ENCODE measurements around the gene ENO2. TPM values are rescaled to one million over a fixed set of nuclear protein-coding genes. Genes with fewer than 3 reads are reported as not detected.

The ENO2 gene
- total RNA-seq, 8 experiments from 2014 or later, result 2.6 to 399 (median 169) TPM

DNA sequence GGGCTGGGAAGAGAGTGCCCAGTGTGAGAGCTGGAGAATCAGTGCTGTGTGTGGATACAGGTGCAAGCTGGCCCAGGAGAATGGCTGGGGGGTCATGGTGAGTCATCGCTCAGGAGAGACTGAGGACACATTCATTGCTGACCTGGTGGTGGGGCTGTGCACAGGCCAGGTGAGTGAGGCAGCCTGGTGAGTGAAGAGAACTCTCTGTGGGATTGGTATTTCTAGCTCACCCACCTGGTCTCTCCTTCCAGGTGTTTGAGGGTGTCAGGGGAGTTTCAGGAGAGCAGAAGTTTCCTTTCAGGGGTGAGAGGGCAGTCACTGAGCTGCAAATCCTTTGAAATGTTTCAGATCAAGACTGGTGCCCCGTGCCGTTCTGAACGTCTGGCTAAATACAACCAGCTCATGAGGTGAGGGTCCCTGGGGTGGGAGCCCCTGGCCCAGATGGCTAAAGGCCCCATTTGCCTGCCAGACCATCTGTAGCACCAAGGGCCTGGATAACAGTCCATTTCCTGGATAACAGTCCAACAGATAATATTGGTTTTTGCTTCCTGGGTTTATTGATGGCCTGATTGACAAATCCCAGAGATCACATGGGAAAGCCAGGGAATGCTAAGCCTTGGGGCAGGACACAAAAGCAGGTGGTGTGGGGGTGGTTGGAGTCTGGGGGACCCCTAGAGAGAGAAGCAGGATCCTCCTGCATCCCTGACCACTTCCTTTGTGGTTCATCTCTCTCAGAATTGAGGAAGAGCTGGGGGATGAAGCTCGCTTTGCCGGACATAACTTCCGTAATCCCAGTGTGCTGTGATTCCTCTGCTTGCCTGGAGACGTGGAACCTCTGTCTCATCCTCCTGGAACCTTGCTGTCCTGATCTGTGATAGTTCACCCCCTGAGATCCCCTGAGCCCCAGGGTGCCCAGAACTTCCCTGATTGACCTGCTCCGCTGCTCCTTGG lies 7.9 kb downstream of the ENO2 start:
- ATAC-seq (replicated peaks in 6 of 8), result no peak
- WGBS, 10 experiments, result 67 to 100% (median 92%) methylated on average over 1 to 5 of the region's 9 CpGs; no CpG with 5 or more reads in 3 of the 10 experiments
- H3K4me1 ChIP-seq (replicated peaks in 1 of 2), result peaks cover 36 to 38% of the 10 kb centered on the region in 2 donors
- H3K27ac ChIP-seq, result no peak overlapping the region
- no peak overlapping the region for H3K4me3 ChIP-seq
- in situ Hi-C loops (cut with MboI; ENCODE audit: low pct_unique_long_range_greater_than_20kb in 2 of 9, low sequenced_read_pairs in 9 of 9, unreplicated experiment in 9 of 9), result no loop called here

DNA sequence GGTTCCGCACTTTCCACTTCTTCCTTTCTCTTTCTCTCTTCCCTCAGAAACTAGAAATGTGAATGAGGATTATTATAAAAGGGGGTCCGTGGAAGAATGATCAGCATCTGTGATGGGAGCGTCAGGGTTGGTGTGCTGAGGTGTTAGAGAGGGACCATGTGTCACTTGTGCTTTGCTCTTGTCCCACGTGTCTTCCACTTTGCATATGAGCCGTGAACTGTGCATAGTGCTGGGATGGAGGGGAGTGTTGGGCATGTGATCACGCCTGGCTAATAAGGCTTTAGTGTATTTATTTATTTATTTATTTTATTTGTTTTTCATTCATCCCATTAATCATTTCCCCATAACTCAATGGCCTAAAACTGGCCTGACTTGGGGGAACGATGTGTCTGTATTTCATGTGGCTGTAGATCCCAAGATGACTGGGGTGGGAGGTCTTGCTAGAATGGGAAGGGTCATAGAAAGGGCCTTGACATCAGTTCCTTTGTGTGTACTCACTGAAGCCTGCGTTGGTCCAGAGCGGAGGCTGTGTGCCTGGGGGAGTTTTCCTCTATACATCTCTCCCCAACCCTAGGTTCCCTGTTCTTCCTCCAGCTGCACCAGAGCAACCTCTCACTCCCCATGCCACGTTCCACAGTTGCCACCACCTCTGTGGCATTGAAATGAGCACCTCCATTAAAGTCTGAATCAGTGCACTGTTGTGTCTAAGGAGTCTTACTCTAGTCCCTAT lies 8.8 kb downstream of the ENO2 start:
- Histone ChIP-seq H3K4me3 (no peak overlapping the region), H3K4me1 (replicated peaks in 1 of 2) (peaks cover 37 to 38% of the 10 kb centered on the region in 2 donors), H3K27ac (no peak overlapping the region)
- in situ Hi-C loops (cut with MboI; ENCODE audit: low pct_unique_long_range_greater_than_20kb in 2 of 9, low sequenced_read_pairs in 9 of 9, unreplicated experiment in 9 of 9), result no loop called here
- peak in 1 of 8 experiments; percentile 15 for ATAC-seq (replicated peaks in 6 of 8)
- 33 to 100% (median 66%) methylated on average over 1 to 8 of the region's 10 CpGs; no CpG with 5 or more reads in 1 of the 10 experiments for WGBS, 10 experiments

DNA sequence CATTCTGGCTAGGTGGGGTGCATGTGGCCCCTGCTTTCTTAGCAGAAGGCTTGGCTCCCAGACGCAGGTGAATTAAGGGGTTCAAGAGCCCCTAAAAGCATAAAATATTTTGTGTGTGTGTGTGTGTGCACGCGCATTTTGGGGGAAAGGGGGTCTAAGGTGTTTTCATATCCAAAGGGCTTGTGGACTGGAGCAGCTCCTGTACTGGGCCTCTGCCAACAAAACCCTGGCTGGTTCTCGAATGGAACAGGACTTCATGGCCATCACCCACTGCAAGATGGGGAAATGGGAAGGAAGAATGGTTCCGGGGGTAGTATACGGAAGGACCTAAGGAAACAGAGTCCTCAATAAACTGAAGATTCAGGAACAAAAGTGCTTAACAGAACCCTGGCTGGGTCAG lies 9.5 kb downstream of the ENO2 start:
- in situ Hi-C loops (cut with MboI; ENCODE audit: low pct_unique_long_range_greater_than_20kb in 2 of 9, low sequenced_read_pairs in 9 of 9, unreplicated experiment in 9 of 9), result no loop called here
- H3K4me3 ChIP-seq, result no peak overlapping the region
- H3K27ac ChIP-seq, result peak overlapping the region in 1 of 2 donors; percentile 11
- ATAC-seq (replicated peaks in 6 of 8), result no peak
- WGBS, 10 experiments, result 23 to 92% (median 74%) methylated on average over 1 to 4 of the region's 6 CpGs; no CpG with 5 or more reads in 3 of the 10 experiments
- H3K4me1 ChIP-seq (replicated peaks in 1 of 2), result peaks cover 37 to 38% of the 10 kb centered on the region in 2 donors

DNA sequence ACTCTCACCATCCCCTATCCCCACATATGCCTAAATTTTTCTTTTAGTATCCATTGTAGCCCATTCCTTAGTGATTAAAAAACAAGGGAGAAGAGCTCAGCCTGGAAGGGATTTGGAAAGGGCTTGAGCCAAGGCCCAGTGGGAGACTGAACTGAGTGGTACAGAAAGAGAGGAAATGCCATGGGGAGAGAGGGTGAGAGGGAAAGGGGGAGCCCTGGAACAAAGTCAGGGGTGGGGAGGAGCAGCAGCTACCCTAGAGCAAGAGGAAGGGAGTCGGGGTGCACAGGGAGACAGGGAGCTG lies 10.8 kb downstream of the ENO2 start:
- Histone ChIP-seq H3K4me1 (replicated peaks in 1 of 2) (peaks cover 44 to 45% of the 10 kb centered on the region in 2 donors), H3K4me3 (peak overlapping the region in 3 of 5 donors; percentile 13 to 15 (median 14))
- in situ Hi-C loops (cut with MboI; ENCODE audit: low pct_unique_long_range_greater_than_20kb in 2 of 9, low sequenced_read_pairs in 9 of 9, unreplicated experiment in 9 of 9), result loop anchor here in 2 of 9 experiments (25.0 kb wide), 1 partner anchor 187 kb away; the partner anchor contains the start of gene C1RL (in 2 of the 2)

DNA sequence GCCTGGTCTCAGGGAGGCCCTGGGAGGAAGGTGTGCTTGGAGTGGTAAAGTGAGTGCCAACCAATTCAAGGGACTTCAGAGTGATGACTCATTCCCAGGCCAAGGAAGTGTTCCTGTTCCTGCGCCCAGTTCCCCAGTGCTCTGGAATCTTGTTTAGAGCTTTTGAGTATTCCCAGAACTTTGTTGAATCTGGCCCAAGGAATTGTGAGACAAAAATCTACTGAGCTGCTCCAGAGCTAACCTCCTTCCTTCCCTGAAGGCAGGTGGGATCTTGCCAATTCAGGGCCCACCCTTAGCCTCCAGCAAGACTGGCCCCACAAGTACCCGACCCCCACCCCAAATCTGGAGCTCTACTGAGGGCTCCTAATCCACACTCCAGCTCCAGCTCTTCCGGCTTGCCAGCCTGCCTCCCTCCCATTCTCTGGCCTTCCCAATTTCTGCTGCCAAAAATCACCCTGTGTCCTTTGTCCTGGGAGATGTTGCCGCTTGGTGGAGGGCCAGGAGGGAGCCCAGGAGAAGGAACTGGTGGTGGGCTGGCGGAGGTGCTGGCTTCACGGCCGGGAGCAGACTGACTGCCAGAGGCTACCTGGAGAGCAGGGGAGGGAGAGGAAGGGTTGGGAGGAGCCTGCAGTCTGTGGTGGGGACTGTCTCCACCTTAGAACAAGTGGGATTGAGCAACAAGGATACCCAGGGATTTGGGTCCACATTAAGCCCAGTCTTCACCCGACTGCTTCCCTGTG lies 11.3 kb downstream of the ENO2 start:
- 0 to 40% (median 11%) methylated on average over 1 to 6 of the region's 8 CpGs; no CpG with 5 or more reads in 4 of the 10 experiments for WGBS, 10 experiments
- peaks cover 46 to 50% of the 10 kb centered on the region in 2 donors for H3K4me1 ChIP-seq (replicated peaks in 1 of 2)

More for the DNA sequence above, 10.8 kb downstream of the ENO2 start:
- peak overlapping the region; percentile 74 to 95 for H3K27ac ChIP-seq
- no CpG with 5 or more reads among the region's 1 CpG for WGBS, 10 experiments
- ATAC-seq (replicated peaks in 6 of 8), result peak in 3 of 8 experiments; percentile 0 to 3 (median 0)

DNA sequence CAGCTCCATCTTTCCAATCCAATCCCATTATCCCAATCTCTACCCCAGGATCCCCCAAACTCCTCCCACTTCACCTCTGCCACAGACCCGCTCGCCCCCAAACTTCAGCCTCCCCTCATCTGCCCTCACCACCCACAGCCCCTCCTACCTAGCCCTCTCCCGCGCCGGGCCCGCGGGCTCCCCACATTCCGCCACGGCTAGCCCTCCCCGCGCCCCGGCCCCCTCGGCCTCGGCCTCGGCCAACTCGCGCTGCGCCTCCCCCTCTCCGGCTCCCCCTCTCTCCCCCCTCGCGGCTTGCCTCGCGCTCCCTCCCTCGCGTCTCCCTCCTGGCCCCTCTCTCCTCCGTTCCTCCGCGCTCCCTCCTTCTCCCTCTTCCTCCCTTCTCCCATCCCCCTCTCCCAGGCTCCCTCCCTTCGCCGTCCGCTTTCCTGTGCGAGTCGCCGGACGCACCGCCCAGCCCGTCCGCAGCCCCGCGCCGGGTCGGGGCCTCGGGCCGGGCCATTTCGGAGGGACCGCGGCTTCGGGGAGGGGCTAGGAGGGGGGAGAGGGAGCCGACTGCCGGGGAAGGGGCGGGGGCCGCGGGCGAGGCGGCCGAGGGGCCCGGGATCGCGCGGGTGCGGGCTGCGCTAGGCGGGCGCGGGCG lies 13.1 kb downstream of the ENO2 start, which contains the start of gene ATN1:
ATN1 (plus strand) TSS at position 581 of the 643 bp plus-strand sequence. CDS start 6,043 bp downstream, outside the sequence.
- peak within 1 kb of the TSS; percentile 94 to 95 for H3K27ac ChIP-seq
- WGBS, 10 experiments, result 0 to 8% methylated on average over 2 to 3 of the region's 66 CpGs; no CpG with 5 or more reads in 8 of the 10 experiments
- peak; percentile 46 to 74 (median 60) for ATAC-seq (replicated peaks in 6 of 8)
- in situ Hi-C loops (cut with MboI; ENCODE audit: low pct_unique_long_range_greater_than_20kb in 2 of 9, low sequenced_read_pairs in 9 of 9, unreplicated experiment in 9 of 9), result loop anchor here in 2 of 9 experiments (25.0 kb wide), 1 partner anchor 185 kb away; the partner anchor contains the start of gene C1RL (in 2 of the 2)
- H3K4me3 ChIP-seq, result peak within 1 kb of the TSS; percentile 66 to 98 (median 86)
- peaks cover 46 to 52% of the 10 kb centered on the region in 2 donors for H3K4me1 ChIP-seq (replicated peaks in 1 of 2)

More for the DNA sequence above, 11.3 kb downstream of the ENO2 start:
- peak in 6 of 8 experiments; percentile 1 to 27 (median 6) for ATAC-seq (replicated peaks in 6 of 8)
- H3K4me3 ChIP-seq, result peak overlapping the region in 4 of 5 donors; percentile 6 to 97 (median 10)
- peak overlapping the region; percentile 74 to 95 for H3K27ac ChIP-seq
- in situ Hi-C loops (cut with MboI; ENCODE audit: low pct_unique_long_range_greater_than_20kb in 2 of 9, low sequenced_read_pairs in 9 of 9, unreplicated experiment in 9 of 9), result loop anchor here in 2 of 9 experiments (25.0 kb wide), 1 partner anchor 187 kb away; the partner anchor contains the start of gene C1RL (in 2 of the 2)

DNA sequence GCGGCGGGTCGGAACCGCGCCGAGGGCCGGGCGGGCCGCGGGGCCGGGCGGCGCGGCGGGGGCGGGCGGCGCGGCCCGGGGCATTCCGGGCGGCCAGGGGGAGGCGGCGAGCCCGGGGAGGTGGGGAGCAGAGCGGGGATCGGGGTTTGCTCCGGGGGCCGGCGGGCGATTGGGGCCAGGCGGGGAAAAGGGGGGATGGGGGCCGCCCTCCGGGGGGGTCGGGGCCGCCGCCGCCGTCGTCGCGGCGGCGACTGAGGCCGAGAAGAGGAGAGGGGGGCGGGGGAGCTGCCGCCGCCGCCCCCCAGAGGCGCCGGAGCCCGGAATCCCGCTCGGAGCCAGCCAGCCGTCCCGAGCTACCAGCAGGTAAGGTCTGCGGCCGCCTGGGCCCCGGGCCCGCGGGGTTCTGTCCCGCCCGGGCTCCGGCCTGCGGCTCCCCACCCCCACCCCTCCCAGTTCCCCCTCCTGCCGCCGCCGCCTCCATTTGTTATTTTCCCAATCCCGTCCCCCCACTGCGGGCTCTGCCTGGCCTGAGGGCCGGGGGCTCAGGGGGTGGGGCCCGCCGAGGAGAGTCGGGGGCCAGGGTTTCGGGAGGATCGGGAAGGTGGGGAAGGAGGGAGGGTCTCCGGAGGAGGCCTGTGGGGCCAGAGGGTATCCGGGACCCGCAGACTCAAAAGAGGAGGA lies 13.8 kb downstream of the ENO2 start:
- in situ Hi-C loops (cut with MboI; ENCODE audit: low pct_unique_long_range_greater_than_20kb in 2 of 9, low sequenced_read_pairs in 9 of 9, unreplicated experiment in 9 of 9), result loop anchor here in 2 of 9 experiments (25.0 kb wide), 1 partner anchor 184 kb away; the partner anchor contains the start of gene C1RL (in 2 of the 2)
- peak in 6 of 8 experiments; percentile 2 to 20 (median 8) for ATAC-seq (replicated peaks in 6 of 8)
- H3K4me1 ChIP-seq (replicated peaks in 1 of 2), result peaks cover 40 to 48% of the 10 kb centered on the region in 2 donors
- H3K4me3 ChIP-seq, result peak overlapping the region; percentile 66 to 98 (median 86)
- WGBS, 10 experiments, result no CpG with 5 or more reads among the region's 79 CpGs
- H3K27ac ChIP-seq, result peak overlapping the region; percentile 94 to 95

DNA sequence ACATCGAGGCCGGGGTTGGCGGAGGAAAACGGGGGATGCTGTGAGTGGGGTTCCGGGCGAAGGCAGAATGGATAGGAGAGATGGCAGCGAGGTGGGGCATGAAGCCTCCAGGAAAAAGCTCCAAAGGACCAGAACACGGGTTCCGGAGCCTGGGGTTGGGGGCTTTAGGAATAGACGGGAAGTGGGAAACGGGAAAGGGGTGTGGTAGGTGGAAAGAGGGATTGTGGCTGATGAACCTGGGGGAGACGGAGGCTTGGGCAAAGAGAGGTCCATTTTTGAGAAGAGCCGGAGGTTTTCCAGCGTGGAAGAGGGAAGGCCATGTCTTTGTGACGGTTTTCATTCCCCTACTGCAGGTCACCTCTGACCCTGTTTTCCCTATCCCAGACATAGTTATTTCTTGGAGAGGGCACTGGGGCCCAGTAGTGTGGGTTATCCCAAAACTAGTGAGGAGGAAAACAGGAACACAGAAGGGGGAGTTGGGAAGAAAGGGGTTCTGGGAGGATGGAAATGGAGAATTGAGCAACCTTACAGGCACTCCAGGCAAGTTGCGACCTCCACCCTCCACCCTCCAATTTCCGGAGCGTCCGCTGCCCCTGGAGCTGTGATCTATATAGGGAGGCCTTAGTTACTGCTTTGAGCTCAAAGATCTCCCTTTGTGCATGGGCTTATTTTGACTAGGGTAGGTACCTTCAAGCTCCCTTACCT lies 14.5 kb downstream of the ENO2 start:
- 0 to 6% (median 3%) methylated on average over 1 to 11 of the region's 19 CpGs; no CpG with 5 or more reads in 5 of the 10 experiments for WGBS, 10 experiments
- Histone ChIP-seq H3K4me1 (replicated peaks in 1 of 2) (peaks cover 35 to 46% of the 10 kb centered on the region in 2 donors), H3K4me3 (peak overlapping the region; percentile 66 to 98 (median 86)), H3K27ac (peak overlapping the region; percentile 94 to 95)
- no peak for ATAC-seq (replicated peaks in 6 of 8)
- in situ Hi-C loops (cut with MboI; ENCODE audit: low pct_unique_long_range_greater_than_20kb in 2 of 9, low sequenced_read_pairs in 9 of 9, unreplicated experiment in 9 of 9), result loop anchor here in 2 of 9 experiments (25.0 kb wide), 1 partner anchor 183 kb away; the partner anchor contains the start of gene C1RL (in 2 of the 2)

DNA sequence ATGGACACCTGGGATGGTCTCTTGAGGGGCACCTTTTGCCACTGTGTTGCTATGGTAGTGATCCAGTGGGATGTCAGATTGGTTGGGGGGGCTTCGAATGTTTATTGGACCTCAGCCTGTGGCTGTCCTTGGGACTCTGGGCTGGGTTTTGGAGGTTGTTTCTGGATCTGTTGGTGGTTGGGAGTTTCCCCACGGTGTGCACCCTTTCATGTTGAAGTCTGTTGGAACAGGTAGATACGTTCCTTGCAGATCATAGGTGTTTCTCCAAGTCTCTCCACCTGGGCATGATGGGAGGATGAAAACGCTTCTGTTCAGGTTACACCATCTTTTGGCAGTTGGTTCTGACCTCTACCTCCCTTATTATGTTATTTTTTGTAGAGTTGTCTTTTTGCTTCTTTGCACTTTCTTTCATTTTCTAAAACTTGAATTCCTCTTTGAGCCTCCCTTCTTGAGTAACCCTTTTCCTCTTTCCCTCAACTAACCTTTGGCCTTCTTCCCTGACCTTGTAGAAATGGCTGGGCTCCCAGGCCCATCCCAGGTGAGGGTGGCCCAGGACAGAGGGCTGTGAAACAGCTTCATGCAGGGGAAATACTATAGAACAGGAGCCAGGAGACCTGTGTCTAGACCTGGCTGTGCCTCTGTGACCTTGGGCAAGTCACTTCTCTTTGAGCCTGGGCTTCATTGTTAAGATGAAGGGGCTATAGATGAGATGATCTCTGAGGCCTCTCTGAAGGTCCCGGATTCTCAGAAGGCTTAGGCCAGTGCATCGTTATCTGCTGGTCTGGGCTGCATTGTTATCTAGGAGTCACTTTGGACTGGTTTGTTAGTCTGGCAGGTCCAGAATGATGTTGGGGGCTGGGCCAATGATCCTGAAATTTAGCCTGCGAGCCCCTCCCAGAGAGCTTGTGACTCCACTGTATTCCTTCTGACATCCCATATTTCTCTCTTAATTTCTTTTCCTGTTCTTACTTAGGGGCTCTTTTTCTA lies 15.4 kb downstream of the ENO2 start:
- in situ Hi-C loops (cut with MboI; ENCODE audit: low pct_unique_long_range_greater_than_20kb in 2 of 9, low sequenced_read_pairs in 9 of 9, unreplicated experiment in 9 of 9), result loop anchor here in 2 of 9 experiments (25.0 kb wide), 1 partner anchor 183 kb away; the partner anchor contains the start of gene C1RL (in 2 of the 2)
- Histone ChIP-seq H3K4me1 (replicated peaks in 1 of 2) (peaks cover 29 to 42% of the 10 kb centered on the region in 2 donors), H3K4me3 (peak overlapping the region; percentile 66 to 98 (median 86)), H3K27ac (peak overlapping the region in 1 of 2 donors; percentile 95)
- 38 to 89% (median 58%) methylated on average over 1 to 5 of the region's 7 CpGs for WGBS, 10 experiments
- ATAC-seq (replicated peaks in 6 of 8), result no peak

DNA sequence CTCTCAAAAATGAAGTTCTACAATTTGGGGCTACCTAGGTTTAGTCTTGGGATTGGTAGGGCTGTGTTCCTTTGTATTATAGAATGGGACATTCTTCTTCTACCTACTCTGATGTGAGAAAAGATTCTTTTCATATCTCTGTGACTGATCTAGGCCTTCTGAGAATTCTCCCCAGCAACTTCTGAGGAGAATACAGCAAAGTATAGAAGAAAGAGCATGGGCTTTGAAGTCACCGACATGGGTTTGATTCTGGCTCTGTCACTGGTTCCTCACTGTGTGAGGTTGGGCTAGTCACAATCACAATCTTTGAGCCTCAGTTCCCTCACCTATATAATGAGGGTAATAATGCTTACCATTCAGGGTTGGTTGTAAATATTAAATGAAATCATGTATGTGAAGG lies 18.4 kb downstream of the ENO2 start:
- ATAC-seq (replicated peaks in 6 of 8), result no peak
- H3K4me1 ChIP-seq (replicated peaks in 1 of 2), result peaks cover 13 to 22% of the 10 kb centered on the region in 2 donors
- H3K4me3 ChIP-seq, result no peak overlapping the region
- in situ Hi-C loops (cut with MboI; ENCODE audit: low pct_unique_long_range_greater_than_20kb in 2 of 9, low sequenced_read_pairs in 9 of 9, unreplicated experiment in 9 of 9), result loop anchor here in 2 of 9 experiments (25.0 kb wide), 1 partner anchor 180 kb away; the partner anchor contains the start of gene C1RL (in 2 of the 2)
- 20 to 100% (median 100%) methylated on average over 1 of the region's 1 CpG; no CpG with 5 or more reads in 3 of the 10 experiments for WGBS, 10 experiments
- no peak overlapping the region for H3K27ac ChIP-seq
